ENCODE measurements around the gene NOX4.

- TF ChIP-seq CTCF (IDR thresholded peaks at IDR 0.05 in 2 of 3, conservative IDR thresholded peaks at IDR 0.05 in 1 of 3; ENCODE audit: control insufficient read depth in 2 of 3, extremely low read depth in 1 of 3, insufficient read depth in 1 of 3, low read depth in 3 of 3, low read length in 3 of 3): no peak
- no peak for TF ChIP-seq CBX5 (IDR thresholded peaks at IDR 0.05; ENCODE audit: low read depth)
- no peak for TF ChIP-seq POLR2A (IDR thresholded peaks at IDR 0.05; ENCODE audit: low read depth, low read length)
- no peak for TF ChIP-seq ZNF274 (IDR thresholded peaks at IDR 0.05; ENCODE audit: insufficient read depth, insufficient read length)
- TF ChIP-seq SREBF2 (IDR thresholded peaks at IDR 0.05; ENCODE audit: low read length): no peak
- no peak for TF ChIP-seq SMARCA5 (IDR thresholded peaks at IDR 0.05)
- TF ChIP-seq ZBTB33 (IDR thresholded peaks at IDR 0.05): no peak
- TF ChIP-seq SIX5 (IDR thresholded peaks at IDR 0.05; ENCODE audit: low read depth, low read length, severe bottlenecking): no peak
- no peak for TF ChIP-seq NR2F1 (conservative IDR thresholded peaks at IDR 0.05)
- no peak for TF ChIP-seq SMC3 (IDR thresholded peaks at IDR 0.05; ENCODE audit: borderline replicate concordance, low read length)
- TF ChIP-seq BCL11A (IDR thresholded peaks at IDR 0.05; ENCODE audit: low read depth, low read length): no peak
- no peak for TF ChIP-seq ESRRA (IDR thresholded peaks at IDR 0.05; ENCODE audit: low read length)
Measured at GRCh38 chr11:89500336-89500735, 9.2 kb upstream of the NOX4 start.

Measured in GM12878 (cell line).